Adrenal gland (tissue), 5 donors: ENCODE measurements around the gene COL25A1.

Experiments used
- POLR2A ChIP-seq, 2 donors: fragments of 450-650 bp; IDR thresholded peaks; one replicate each; pipeline ENCODE4 v1.6.1; 2017; ENCODE audit warnings: antibody characterized with exemption in 2 of 2, mild to moderate bottlenecking in 2 of 2, moderate library complexity in 1 of 2
- TF ChIP-seq, protein P1 (sequence below), 6 experiments: fragments of 450-650 bp in 4 of 6; fragments of 200-600 bp in 2 of 6; sonication (generic) in 1 of 6; IDR thresholded peaks; 1 replicate in 5 of 6; 2 replicates in 1 of 6; pipeline versions ENCODE4 v1.5.1 to v1.8.0; 2016 to 2021; ENCODE audit warnings: antibody characterized with exemption in 6 of 6, mild to moderate bottlenecking in 2 of 6, moderate library complexity in 1 of 6
- donor health status: DM: no; HTN: no; CAD: no.

DNA sequence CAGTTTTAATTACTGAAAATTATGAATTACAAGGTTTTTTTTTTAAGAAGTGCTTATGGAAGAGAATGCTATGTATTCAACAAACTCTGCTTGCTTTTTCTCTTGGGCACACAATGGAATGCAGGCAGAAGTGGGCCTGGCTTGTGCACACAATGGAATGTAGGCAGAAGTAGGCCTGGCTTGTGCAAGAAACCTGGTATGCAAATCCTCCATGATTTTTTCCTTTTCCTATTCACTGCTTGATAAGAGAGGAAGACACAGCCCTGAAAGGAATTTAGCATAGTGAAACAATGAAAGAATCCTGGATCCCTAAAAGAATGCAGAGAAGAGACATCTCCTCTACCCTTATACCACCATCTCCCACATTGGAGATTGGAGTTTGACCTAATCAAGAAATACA is 138.4 kb downstream of the COL25A1 start:
- no peak for TF ChIP-seq POLR2A (IDR thresholded peaks at IDR 0.05)
- TF ChIP-seq, protein P1, sequence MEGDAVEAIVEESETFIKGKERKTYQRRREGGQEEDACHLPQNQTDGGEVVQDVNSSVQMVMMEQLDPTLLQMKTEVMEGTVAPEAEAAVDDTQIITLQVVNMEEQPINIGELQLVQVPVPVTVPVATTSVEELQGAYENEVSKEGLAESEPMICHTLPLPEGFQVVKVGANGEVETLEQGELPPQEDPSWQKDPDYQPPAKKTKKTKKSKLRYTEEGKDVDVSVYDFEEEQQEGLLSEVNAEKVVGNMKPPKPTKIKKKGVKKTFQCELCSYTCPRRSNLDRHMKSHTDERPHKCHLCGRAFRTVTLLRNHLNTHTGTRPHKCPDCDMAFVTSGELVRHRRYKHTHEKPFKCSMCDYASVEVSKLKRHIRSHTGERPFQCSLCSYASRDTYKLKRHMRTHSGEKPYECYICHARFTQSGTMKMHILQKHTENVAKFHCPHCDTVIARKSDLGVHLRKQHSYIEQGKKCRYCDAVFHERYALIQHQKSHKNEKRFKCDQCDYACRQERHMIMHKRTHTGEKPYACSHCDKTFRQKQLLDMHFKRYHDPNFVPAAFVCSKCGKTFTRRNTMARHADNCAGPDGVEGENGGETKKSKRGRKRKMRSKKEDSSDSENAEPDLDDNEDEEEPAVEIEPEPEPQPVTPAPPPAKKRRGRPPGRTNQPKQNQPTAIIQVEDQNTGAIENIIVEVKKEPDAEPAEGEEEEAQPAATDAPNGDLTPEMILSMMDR (IDR thresholded peaks at IDR 0.05): no peak
